HG03432 (cell line): Measurements from ENCODE around the gene PPM1K.
"Not testable (repeated sequence)": the region's sequence is repeated elsewhere in the genome, so short reads cannot be mapped to it uniquely, and the experiment has no call there.

Source experiments
- ATAC-seq: cut with Tn5 transposase; IDR thresholded peaks from one replicate; pipeline ENCODE4 v1.9.1; 2021; ENCODE audit warnings: mild to moderate bottlenecking, moderate library complexity; ENCODE audit not compliant: unreplicated experiment

Gene PPM1K

DNA sequence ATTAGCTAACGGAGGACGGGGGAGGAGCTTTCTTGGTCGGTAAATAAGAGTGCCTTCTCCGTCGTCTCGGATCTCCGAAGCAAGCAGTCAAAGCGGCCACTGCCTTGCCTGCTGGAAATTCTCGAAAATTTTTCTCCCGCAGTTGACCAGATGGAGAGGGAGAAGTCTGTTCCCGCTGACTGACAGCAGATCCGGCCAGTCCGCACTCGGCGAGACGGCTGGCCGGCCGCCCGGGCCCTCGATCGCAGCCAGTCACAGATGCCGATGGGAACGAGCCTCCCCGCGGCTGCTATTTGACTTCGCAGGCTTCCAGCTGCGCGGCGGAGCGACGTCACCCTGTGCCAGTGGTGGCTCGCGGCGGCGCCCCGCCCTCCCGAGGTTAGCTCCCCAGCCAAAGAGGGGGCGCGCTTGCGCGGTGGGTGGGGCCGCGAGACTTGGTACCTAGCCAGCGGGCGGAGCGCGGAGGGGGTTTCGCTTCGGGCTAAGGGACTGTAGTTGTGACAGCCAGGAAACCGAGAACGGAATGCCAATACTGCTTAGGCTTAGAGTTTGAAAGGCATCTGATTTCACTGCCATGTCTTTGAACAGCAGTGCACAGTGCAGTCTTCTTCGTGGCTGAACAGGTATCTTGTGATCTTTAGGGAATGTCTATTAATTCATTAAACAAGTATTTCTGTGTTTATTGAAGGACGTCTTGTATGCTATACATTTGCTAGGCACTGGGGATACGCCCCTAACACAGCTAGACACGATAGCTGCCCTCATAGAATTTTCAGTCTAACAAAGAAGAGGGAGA lies at the start of gene PPM1K:
PPM1K (minus strand) TSS at position 123 of the 796 bp plus-strand sequence. CDS start 5,978 bp downstream, outside the sequence.
- ATAC-seq, result peak; percentile 88

DNA sequence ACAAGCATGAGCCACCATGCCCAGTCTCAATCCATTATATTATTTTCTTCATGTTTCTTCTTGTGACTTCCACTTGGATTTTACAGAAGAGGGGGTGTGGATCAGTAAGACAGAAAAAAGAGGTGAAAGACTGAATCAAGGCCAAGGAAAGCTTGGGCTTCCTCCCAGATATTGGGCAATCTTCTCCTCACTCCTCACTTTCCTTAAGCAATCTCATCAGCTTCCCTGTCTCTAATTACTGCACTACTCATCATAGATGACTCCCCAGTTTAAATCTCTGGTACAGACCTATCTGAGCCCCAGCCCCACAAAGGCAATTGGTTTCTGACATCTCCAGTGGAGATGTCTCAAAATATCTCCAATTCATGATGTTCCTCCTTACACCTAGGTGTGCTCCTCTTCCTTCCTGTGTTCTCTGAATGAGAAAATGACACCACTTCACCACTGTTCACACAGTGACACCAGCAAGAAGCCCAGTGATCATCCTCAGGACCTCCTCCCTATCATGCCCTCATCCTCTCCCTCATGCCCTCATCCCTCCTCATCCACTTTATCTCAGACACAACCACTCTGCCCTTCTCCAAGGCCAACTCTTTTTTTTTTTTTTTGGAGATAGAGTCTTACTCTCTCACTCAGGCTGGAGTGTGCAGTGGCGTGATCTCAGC lies 49.5 kb upstream of the PPM1K start:
- no peak for ATAC-seq

DNA sequence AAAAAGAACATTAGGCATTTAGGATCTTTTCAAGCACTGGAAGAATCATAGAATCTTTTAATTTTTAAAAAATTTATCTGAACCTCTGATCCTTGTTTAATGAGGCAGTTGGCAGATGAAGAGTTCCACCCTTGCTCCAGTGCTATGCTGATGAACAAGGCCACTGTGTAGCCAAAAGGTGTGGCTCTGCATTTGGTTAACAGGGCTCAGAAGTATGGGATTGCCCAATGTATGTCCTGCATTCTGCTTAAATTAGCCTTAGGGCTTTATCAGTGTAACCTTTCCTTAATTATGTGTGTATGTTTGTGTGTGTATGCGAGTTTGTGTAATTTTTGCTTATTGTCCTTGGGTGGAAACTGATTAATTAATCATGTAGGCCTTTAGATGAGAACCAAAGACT lies 43.3 kb upstream of the PPM1K start:
- ATAC-seq, result no peak

DNA sequence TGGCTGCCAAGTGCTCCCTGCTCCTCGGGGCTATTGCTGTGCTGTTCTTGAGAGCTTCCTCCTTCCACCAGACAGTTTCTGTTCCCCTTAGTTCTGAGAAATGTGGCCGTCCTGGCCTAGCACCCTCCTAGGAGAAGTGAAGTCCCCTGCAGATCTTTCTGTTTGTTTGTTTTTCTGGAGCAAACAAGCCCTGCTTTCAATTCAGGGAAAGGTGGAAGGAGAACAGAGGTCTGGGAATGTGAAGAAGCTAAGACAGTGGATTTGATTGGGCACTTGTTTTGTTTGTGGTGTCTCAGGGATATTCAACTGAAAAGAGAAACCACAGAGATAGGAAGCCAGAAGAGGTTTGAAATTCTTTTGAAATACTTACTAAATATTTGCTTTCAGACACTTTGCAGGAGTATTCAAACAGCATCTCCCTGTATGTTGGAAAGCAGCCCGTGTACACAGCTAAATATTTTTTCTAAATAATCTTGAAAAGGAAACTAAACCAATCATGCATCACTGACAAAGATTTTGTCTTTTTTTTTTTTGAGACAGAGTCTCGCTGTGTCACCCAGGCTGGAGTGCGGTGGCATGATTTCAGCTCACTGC lies 36.5 kb upstream of the PPM1K start:
- ATAC-seq, result peak; percentile 99

DNA sequence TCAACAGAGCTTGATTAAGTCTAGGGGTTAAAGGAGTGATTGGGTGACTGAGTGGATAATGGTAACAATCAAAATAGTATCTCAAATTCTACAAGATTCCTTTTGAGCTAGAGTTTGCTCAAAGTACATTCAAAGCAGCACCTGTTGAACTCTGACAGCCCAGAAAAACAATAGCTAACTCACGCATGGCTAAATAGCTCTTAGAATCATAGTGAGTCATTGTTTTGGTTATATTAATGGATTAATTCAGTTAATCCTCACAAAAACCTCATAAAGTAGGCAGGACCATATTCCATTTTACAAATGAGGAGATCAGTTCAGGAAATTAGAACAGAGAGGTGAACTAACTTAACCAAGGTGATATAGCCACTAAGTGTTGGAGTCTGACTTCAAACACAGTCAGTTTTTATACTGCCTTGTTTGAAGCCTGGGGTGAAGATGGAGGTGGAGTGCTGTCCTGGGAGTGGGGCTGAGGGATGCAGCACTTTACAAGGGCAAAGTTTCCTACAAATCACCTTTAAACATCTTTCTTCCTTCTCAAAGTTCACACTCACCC lies 35.9 kb upstream of the PPM1K start:
- peak; percentile 63 for ATAC-seq

DNA sequence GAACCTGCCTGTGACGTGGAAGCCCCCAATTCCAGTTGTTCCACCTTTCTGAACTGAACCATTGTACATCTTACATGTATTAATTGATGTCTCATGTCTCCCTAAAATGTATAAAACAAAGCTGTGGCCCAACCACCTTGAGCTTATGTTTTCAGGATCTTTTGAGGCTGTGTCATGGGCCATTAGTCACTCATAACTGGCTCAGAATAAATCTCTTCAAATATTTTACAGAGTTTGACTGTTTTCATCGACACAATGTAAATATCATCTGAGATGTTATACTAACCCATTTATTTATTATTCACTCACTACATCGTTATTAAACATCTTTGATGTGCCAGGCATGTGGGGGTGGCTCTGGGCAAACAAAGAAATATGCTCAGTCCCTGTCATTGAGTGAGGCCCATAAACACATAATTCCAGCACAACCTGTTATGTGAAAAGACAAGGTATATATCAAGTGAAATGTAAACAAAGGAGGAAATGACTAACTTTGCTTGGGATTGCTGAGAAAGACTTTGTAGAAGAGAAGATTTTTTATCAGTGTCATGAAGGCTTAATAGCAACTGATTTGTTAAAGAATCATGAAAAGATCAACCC lies 34.5 kb upstream of the PPM1K start:
- ATAC-seq, result no peak

DNA sequence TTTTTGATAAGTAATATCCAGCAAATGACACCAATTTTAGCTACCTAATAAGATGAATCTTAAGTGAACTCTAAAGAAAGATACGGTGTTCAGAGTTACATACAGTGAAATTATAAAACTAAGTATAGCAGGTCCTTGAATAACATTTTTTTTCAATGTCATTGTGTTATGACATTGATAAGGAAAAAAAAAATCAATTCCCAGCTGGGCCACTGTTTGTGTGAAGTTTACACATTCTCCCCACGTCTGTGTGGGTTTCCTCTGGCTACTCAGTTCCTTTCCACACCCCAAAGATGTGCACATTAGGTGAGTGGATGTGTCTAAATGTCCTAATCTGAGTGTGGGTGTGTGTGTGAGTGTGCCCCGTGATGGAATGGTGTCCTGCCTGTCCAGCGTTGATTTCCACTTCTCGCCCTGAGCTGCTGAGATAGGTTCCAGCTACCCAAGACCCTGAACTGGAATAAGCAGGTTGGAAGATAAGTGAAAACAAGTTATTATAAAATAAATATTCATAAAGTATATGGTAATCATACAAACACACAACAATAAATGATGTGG lies 31.2 kb upstream of the PPM1K start:
- no peak for ATAC-seq

DNA sequence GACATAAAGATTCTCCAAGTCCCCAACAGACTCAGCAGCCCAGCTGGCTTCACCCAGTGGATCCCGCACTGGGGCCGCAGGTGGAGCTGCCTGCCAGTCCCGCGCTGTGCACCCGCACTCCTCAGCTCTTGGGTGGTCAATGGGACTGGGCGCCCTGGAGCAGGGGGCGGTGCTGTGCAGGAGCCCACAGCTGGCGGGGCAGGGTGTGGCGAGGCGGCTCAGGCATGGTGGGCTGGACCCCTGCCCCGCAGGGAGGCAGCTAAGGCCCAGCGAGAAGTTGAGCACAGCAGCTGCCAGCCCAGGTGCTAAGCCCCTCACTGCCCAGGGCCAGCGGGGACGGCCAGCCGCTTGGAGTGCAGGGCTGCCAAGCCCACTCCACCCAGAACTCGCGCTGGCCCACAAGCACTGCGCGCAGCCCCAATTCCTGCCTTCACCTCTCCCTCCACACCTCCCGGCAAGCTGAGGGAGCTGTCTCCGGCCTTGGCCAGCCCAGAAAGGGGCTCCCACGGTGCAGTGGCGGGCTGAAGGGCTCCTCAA lies 28.8 kb upstream of the PPM1K start:
- ATAC-seq, result not testable (repeated sequence)

DNA sequence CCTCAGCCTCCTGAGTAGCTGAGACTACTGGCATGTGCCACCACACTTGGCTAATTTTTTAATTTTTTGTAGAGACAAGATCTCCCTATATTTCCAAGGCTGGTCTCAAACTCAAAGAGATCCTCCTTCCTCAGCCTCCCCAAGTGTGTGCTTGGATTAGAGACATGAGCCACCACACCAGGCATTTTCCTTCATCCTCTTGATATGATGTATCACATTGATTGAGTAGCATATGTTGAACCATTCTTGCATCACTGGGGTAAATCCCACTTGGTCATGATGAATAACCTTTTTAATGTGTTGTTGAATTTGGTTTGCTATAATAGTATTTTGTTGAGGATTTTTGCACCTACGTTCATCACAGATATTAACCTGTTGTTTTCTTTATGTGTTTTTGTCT lies 24.2 kb upstream of the PPM1K start:
- ATAC-seq, result no peak

DNA sequence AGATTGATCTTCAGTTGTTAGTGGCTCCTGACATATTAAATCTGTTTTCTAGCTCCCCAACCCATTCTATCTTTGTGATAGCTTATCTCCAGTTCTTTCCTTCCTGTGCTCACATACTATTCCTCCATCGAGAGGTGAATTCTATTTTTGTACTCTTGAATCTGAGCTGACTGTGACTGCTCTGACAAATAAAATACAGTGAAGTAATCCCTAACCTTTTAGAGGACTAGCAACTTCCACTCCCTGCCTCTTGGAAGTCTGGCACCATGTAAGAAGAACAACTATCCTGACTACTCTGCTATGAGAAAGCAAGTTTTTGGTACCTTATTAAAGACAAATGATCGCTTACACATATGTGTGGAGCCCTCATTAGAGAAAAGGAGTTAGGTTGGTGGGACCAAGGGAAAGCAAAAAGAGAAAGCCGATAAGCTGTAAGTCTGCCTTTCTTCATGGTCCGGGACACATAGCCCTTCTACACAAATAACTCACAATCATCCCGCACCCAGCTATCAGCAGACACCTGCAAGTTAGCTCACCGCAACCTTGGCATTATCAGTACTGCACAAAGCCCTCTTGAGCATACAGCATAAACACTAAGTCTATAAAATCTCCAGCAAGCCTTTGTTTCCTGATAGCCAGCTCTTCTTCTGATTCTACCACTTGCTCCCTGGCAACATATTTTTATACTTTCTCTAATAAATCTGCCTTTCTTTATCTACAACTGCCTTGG lies 13.5 kb upstream of the PPM1K start:
- ATAC-seq, result no peak

DNA sequence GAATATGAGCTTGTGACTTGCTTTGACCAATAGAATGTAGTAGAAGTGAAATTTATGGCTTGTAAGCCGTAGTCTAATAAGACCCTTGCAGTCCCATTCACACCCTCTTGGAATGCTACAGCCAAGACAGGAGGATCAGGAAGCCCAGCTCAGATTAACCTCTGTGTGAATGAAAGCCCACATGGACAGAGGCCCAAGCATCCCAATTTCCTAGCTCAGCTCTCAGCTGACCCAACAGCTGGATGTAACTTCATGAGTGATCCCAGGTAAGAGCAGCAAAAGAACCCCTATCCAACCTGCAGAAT lies 12.8 kb upstream of the PPM1K start:
- no peak for ATAC-seq

DNA sequence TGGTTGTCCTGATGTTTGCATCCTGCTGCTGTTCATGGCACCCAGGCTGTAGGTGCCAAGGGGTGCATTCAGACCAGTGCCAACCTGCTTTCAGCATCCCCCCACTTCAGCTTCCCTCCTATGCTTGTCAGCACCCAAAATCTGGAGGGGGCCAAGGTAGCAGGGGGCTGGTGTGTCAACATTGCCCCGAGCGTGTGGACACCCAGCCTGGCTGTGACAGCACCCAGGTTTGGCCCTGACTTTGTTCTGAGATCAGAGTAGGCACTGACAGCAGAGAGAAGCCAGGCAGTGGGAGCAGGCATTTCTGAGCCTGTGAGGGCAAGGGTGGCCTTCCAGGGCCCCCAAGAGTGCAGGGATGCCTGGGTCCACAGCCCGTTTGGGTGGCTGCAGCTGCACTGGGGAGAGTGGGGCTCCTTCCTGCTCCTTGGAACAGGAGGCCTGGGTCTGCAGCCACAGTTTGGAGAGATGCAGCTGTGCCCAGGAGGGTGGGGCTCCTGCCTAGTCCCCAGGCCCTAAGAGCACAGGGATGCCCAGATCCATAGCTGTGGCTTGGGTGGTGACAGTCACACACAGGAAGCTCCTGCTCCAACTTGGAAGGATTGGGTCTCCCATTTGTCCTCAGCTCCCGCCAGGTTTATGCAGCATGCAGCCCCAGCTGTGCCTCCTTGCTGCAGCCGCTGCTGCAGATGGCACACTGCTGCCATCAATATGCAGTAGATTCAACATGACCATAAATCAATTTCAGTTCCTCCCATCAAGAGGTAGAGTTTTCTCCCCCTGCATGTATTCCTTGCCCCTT lies 12.3 kb upstream of the PPM1K start:
- ATAC-seq, result no peak

DNA sequence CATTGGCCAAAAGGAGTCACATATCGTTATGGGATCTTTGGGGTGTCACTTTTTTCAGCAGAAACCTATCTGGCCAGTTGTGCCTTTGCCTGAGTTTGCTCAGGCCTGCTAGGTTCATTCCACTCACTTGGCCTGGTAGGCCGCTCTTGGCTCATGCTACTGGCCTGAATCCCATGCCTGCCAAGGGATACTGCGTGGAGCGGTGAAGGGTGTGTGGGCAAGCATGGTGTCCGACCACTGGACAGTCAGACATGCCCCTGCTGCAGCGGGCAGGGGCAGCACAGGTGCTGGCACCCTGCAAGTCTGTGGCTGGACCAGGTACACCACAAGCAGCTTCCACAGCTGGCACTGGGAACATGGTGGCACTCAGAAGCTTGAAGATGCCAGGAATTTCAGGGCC lies 11.3 kb upstream of the PPM1K start:
- ATAC-seq, result no peak

DNA sequence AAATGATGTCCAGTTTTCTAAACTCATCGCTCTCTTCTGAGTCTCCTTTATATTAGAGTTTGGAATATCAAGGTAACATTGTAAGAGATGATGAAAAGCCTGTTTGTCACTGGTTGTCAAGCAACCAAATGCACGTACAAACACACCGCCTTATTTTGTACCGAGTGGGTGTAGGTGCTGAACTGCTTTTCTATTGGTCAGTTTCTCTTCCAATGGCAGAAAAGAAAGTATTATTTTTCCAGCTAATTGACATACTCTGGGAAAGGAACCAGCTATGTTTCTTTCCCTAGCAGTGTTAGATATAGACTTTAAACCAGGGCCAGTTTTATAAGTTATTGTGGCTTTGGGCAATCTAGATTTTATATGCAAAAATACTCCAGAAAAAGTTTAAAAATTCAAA lies 6.6 kb upstream of the PPM1K start:
- ATAC-seq, result no peak

DNA sequence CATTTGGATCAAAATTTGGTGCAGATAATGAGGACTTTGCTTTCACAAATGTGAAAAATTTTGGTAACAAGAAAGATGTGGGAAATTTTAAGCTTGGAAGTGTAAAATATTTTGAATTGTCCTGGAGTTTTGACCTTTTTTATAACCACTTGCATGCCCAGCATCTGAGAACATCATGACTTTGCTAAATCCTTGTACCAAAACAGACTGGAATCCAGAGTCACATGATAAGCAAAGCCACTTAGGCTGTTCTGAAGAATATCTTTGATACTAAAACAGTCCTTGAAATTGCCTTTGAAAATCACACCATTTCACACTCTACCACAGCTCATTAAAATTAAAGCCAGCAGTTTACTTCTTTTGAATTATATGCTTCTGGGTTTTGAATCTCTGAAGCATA lies 2.5 kb upstream of the PPM1K start:
- ATAC-seq, result no peak

DNA sequence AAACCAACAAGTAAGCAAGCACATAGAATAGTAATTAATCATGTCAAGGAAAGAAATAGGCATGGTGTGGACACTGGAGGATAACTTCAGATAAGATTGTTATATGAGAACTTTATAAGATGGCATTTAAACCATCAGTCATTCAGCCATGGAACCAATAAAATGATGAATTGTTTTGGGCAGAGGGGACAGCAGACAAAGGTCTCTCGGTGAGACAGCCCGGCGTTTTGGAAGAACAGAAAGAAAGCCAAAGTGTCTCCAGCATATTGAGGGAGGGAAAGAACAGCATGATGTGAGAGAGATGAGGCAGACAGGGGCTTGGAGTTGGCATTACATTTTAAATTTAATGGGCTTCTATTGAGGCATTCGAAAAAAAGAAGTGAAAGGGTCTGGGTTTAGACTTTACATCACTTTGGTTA lies 883 bp upstream of the PPM1K start:
- no peak for ATAC-seq

DNA sequence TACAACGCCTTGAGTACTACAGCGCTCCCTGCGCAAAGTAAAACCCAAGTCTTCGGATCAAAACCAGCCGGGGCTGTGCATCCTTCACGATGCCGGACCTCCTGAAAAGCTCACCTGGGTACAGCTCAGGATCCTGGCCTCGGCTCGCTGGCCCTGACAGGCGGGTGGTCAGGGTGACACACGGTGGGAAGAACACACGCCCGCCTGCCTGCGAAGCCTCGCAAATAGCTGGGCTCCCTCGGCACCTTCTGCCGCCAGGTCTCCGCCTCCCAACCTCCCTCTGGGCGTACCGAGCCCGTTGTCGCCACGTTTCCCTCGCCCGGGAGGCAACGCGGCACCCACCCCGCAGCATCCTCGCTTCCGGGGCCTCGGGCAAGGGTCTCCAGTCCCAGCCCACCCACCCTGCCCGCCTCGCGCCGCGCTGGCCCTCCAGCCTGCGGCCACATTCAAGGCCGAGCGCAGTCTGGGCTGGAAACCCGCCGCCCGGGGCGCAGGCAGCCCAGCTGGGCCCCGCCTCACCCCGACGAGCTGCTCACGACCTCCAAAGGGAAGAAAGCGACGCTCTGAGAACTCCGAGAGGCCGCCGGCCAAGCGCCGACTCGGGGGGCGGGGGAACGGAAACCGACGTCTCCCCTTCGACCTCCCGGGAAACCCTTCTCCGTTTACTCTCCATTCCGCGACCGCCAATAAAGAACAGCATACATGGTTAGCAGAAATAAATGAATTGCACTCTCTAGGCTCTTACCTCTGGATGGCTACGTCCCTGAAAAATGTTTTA lies 511 bp downstream of the PPM1K start:
- peak; percentile 27 for ATAC-seq

DNA sequence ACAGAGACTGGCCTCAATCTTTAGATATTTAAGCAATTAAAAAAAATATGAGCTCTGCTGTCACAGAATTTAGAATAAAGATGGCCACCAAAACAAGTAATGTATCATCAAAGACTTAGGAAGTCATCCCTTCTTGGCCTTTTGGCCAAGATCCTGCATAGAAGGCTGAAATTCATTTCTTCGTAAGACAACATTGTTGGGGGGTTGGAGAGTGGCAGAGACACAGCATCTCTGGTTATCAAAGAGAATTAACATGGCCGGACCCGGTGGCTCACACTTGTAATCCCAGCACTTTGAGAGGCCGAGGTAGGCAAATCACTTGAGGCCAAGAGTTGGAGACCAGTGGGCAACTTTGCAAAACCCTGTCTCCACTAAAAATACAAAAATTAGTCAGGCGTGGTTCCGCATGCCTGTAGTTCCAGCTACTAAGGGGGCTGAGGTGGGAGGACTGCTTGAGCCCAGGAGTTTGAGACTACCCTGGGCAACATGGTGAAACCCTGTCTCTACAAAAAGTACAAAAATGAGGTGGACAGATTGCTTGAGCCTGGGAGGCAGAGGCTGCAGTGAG lies 4.0 kb downstream of the PPM1K start:
- ATAC-seq, result no peak
